ENCODE results near the gene LDLRAD2.

Gene LDLRAD2

GRCh38 chr1:21860971-21861370 is 48.9 kb downstream of the LDLRAD2 start:
- no peak for DNase-seq (ENCODE audit: low read depth in 2 of 2)

GRCh38 chr1:21861602-21862429 is 49.8 kb downstream of the LDLRAD2 start:
- no peak for DNase-seq (ENCODE audit: low read depth in 2 of 2)

GRCh38 chr1:21863981-21864380 is 51.9 kb downstream of the LDLRAD2 start:
- no peak for DNase-seq (ENCODE audit: low read depth in 2 of 2)

GRCh38 chr1:21864730-21865129 is 52.7 kb downstream of the LDLRAD2 start:
- no peak for DNase-seq (ENCODE audit: low read depth in 2 of 2)

GRCh38 chr1:21865609-21865942 is 53.5 kb downstream of the LDLRAD2 start:
- DNase-seq (ENCODE audit: low read depth in 2 of 2), result no peak

- no peak for DNase-seq (ENCODE audit: low read depth in 2 of 2)
Observed at GRCh38 chr1:21865943-21866706, 54.1 kb downstream of the LDLRAD2 start.

GRCh38 chr1:21866707-21867043 is 54.6 kb downstream of the LDLRAD2 start:
- no peak for DNase-seq (ENCODE audit: low read depth in 2 of 2)

- no peak for DNase-seq (ENCODE audit: low read depth in 2 of 2)
Observed at GRCh38 chr1:21867451-21867996, 55.5 kb downstream of the LDLRAD2 start.

- no peak for DNase-seq (ENCODE audit: low read depth in 2 of 2)
Observed at GRCh38 chr1:21868482-21868881, 56.4 kb downstream of the LDLRAD2 start.

- DNase-seq (ENCODE audit: low read depth in 2 of 2), result no peak
Observed at GRCh38 chr1:21868941-21869454, 56.9 kb downstream of the LDLRAD2 start.

- DNase-seq (ENCODE audit: low read depth in 2 of 2), result no peak
Observed at GRCh38 chr1:21869620-21870121, 57.6 kb downstream of the LDLRAD2 start.

- DNase-seq (ENCODE audit: low read depth in 2 of 2), result no peak
Observed at GRCh38 chr1:21870611-21871010, 58.5 kb downstream of the LDLRAD2 start.

GRCh38 chr1:21871943-21872342 is 59.9 kb downstream of the LDLRAD2 start:
- DNase-seq (ENCODE audit: low read depth in 2 of 2), result no peak

- no peak for DNase-seq (ENCODE audit: low read depth in 2 of 2)
Observed at GRCh38 chr1:21872445-21873079, 60.5 kb downstream of the LDLRAD2 start.

- no peak for DNase-seq (ENCODE audit: low read depth in 2 of 2)
Observed at GRCh38 chr1:21873174-21873573, 61.1 kb downstream of the LDLRAD2 start.

GRCh38 chr1:21873761-21874160 is 61.7 kb downstream of the LDLRAD2 start:
- DNase-seq (ENCODE audit: low read depth in 2 of 2), result no peak

GRCh38 chr1:21874328-21874727 is 62.3 kb downstream of the LDLRAD2 start:
- DNase-seq (ENCODE audit: low read depth in 2 of 2), result no peak

All from stimulated activated CD8-positive, alpha-beta memory T cell treated with anti-CD3 and anti-CD28 coated beads, Interleukin-7, amount 100 ng/mL, for 4 hours (primary cell).